H1 (cell line): ENCODE measurements around the gene ASPA. TPM values are rescaled to one million over a fixed set of nuclear protein-coding genes. Genes with fewer than 3 reads are reported as not detected.

ENCODE experiments used
- BRCA1 ChIP-seq: IDR thresholded peaks from 2 replicates; pipeline ENCODE4 v1.6.1; 2012; ENCODE audit warnings: low read depth, low read length, improper control_type of control experiment
- CHD2 ChIP-seq: IDR thresholded peaks from 2 replicates; pipeline ENCODE4 v1.6.1; 2012; ENCODE audit warnings: low read length, improper control_type of control experiment
- CHD7 ChIP-seq: fragments of 300-600 bp; sonication (generic); IDR thresholded peaks from 2 replicates; pipeline ENCODE4 v1.7.1; 2012; ENCODE audit warnings: low read length, moderate library complexity, mild to moderate bottlenecking, inconsistent platforms; ENCODE audit not compliant: insufficient replicate concordance
- GABPA ChIP-seq: IDR thresholded peaks from 2 replicates; pipeline ENCODE4 v1.6.1; 2011; ENCODE audit warnings: mild to moderate bottlenecking, low read length, moderate library complexity, borderline replicate concordance; ENCODE audit not compliant: insufficient read depth
- HDAC6 ChIP-seq: IDR thresholded peaks from one replicate; pipeline ENCODE4 v1.7.1; 2012; ENCODE audit warnings: low read depth, mild to moderate bottlenecking, inconsistent platforms, low read length, moderate library complexity
- POLR2AphosphoS5 ChIP-seq: IDR thresholded peaks from 2 replicates; pipeline ENCODE4 v1.6.1; 2011; ENCODE audit warnings: low read depth, low read length
- POU5F1 ChIP-seq: IDR thresholded peaks from 2 replicates; pipeline ENCODE4 v1.6.1; 2011; ENCODE audit warnings: low read depth, mild to moderate bottlenecking, low read length, moderate library complexity
- RNF2 ChIP-seq: fragments of 200-900, 300-1000 bp; sonication (generic); IDR thresholded peaks from 2 replicates; pipeline ENCODE4 v1.7.1; 2016; ENCODE audit warnings: borderline replicate concordance, low read depth, mild to moderate bottlenecking, antibody characterized with exemption, low read length; ENCODE audit not compliant: poor library complexity, severe bottlenecking; ENCODE audit errors: missing control alignments
- SP4 ChIP-seq: IDR thresholded peaks from 2 replicates; pipeline ENCODE4 v1.6.1; 2012; ENCODE audit warnings: low read length, inconsistent platforms
- SRF ChIP-seq: IDR thresholded peaks from 2 replicates; pipeline ENCODE4 v1.6.1; 2011; ENCODE audit warnings: mild to moderate bottlenecking, low read depth, low read length, moderate library complexity
- YY1 ChIP-seq: IDR thresholded peaks from 2 replicates; pipeline ENCODE4 v1.6.1; 2011; ENCODE audit warnings: low read depth, mild to moderate bottlenecking, low read length
- ZNF274 ChIP-seq: IDR thresholded peaks from 2 replicates; pipeline ENCODE4 v1.7.0; 2012; ENCODE audit warnings: low read length, borderline replicate concordance; ENCODE audit errors: extremely low read depth
- polyA plus RNA-seq, 7 experiments: library from polyadenylated mRNA; depleted of rRNA in 3 of 7; stranded (reverse) in 5 of 7; unstranded in 2 of 7; fragments of >200 nt in 5 of 7; fragments of 200-250 nt in 2 of 7; gene quantifications; 1 replicate in 5 of 7; 2 replicates in 1 of 7; 4 replicates in 1 of 7; pipeline versions ENCODE4 v1.2.1 to v1.2.3, GENCODE V29; 2011 to 2013; ENCODE audit warnings: missing spikeins in 2 of 7, mixed read lengths in 2 of 7
- total RNA-seq: library from RNA; stranded (reverse); fragmentation: NEBNext Ultra II Directional; extraction: Animal tissue kit (Norgen Biotek cat#: 25700); gene quantifications from 2 replicates; pipeline ENCODE4 v1.2.1, GENCODE V29; 2021

Gene ASPA
- total and polyA plus RNA-seq, 2 of the 8 experiments (the other 6 are each of a cell fraction or from before 2014, with no cell fraction given), result 0.03 TPM; not detected in 1

DNA sequence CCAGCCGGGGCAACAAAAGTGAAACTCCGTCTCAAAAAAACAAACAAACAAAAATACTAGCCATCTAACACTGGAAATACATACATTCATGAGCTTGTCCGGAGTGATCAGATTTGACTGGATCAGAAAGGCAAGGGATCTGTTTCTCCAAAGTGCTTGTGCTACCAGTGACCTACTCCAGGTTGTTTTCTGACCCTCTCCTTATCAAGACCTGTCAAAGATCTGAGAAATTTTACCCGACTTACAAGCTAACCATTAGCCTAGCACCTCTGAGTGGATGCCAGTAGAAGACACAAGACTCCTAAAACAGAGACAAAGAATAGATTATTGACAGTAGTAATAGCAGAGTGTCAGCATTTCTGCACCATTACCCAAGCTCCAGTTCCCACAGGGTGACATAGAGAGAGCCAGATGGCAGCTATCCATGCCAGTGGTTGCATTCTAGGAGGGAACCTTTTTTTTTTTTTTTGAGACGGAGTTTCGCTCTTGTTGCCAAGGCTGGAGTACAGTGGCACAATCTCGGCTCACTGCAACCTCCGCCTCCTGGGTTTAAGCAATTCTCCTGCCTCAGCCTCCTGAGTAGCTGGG lies 9.8 kb downstream of the ASPA start (continued):
- TF ChIP-seq CHD7 (no peak), HDAC6 (no peak), RNF2 (no peak), SP4 (no peak), POU5F1 (no peak), ZNF274 (no peak), BRCA1 (no peak), CHD2 (no peak), POLR2AphosphoS5 (no peak), GABPA (no peak), SRF (no peak), YY1 (no peak)
